ENCODE data around the gene U2AF2.

The U2AF2 gene

DNA sequence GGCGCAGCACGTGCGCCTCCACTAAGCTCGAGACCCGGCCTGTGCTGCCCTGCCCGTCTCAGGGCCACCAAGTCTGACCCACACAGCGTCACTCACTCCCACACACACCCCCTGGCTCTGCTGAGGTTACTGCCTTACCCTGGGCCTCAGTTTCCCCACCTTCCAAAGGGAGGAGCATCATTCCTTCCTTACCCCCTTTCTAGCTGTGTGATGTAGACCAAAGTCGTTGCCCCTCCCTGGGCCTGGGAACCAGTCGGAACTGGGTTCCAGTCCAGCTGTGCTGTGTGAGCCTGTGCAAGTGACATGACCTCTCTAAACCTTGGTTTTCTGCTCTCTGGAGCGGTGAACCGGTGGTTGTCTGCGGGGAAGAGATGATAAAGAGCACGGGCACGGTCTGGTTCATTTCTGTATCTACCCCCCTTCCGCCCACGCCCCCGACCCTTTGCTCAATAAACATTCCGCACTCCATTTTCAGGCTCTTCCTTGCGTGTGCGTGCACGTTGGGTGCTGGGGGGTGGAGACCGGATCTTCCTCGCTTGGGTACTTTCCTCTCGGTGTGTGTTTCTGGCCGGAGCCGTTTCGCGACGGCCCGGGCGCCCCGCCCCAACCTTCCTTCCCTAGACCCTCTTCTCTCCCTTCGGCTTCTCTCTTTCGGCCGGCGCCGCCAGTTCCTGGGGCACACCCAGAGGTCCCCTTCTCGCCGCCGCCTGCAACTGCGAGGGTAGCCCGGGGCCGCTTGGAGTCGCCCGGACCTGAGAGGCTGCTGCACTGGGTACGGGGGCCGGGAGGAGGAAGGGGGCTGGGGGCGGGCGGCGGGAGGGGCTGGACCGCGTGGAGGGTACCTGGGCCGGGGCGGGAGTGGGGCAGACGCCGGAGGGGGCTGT lies 11.6 kb upstream of the U2AF2 start, which contains the start of gene ZNF581:
TSS of gene ZNF581 (plus strand) at position 647 of the 884 bp plus-strand sequence. CDS start 923 bp downstream, outside the sequence.
- DNase-seq (ENCODE audit: low spot score), result peak; percentile 70

DNA sequence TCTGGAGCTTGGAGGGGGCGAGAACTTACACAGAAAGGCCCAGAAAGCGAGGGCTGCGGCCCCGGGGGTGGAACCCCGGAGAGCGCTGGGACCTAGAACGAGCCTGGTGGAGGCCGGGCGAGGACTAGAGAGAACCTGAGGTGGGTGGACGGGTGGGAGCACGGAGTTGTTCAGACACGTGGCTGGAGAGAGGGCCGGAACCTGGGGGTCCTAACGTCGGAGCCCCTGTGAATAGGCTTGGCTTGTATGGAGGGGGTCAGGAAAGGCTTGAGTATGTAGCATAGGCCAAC lies 11.0 kb upstream of the U2AF2 start:
- DNase-seq (ENCODE audit: low spot score), result no peak

DNA sequence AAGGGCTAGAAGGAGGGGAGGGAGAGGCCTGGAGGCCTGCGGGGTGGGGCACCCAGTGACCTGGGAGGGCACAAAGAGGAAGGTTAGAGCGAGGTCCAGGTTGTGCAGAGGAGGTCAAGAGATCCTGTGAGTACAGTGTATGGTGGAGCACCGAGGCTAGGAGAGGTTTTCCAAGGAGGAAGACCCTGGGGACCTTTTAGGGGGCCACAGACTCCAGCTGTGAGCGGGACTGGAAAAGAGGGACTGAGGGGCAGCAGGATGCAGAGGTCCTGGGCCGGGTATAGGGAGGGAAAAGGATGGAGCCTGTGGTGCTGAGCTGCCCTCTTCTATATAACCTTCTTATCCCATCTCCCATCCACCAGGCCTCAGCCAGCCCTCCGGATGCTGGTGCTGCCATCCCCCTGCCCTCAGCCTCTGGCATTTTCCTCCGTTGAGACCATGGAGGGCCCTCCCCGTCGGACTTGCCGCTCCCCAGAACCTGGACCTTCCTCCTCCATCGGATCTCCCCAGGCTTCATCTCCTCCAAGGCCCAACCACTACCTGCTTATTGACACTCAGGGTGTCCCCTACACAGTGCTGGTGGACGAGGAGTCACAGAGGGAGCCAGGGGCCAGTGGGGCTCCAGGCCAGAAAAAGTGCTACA lies 10.5 kb upstream of the U2AF2 start:
- no peak for DNase-seq (ENCODE audit: low spot score)

DNA sequence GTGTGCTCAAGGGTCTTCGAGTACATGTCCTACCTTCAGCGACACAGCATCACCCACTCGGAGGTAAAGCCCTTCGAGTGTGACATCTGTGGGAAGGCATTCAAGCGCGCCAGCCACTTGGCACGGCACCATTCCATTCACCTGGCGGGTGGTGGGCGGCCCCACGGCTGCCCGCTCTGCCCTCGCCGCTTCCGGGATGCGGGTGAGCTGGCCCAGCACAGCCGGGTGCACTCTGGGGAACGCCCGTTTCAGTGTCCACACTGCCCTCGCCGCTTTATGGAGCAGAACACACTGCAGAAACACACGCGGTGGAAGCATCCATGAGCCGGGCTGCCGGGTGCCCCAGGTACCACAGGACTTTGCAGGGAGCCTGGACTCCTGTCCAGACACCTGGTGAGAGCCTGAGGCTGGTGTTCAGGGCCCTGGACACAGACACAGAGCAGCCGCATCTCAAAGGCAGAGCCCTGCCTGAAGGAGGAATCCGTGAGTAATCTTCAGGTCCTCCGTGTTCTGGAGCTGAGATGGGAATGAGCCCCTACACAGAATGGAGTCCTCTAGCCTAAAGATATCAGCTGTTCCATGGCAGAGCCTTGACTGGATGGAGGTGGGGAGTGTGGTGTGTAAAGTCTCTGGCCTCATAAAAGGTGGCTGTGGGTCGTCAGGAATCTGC lies 9.9 kb upstream of the U2AF2 start:
- DNase-seq (ENCODE audit: low spot score), result no peak

DNA sequence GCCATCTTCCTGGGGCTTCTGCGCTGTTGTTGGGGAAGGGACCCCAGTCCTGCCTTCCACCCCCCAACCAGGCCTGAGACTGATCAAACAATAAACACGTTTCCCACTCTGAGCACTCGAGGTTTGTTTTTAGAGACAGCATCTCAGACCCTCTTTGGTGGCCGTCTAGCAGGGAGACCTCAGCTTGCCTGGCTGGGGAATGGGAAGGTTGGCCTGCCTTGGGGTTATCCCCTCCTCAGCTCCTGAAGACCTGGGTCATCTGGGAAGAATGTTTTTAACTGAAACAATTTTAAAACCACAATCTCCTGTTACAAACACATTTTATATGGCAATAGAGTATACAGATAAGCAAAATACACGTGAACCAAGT lies 9.3 kb upstream of the U2AF2 start:
- DNase-seq (ENCODE audit: low spot score), result no peak

DNA sequence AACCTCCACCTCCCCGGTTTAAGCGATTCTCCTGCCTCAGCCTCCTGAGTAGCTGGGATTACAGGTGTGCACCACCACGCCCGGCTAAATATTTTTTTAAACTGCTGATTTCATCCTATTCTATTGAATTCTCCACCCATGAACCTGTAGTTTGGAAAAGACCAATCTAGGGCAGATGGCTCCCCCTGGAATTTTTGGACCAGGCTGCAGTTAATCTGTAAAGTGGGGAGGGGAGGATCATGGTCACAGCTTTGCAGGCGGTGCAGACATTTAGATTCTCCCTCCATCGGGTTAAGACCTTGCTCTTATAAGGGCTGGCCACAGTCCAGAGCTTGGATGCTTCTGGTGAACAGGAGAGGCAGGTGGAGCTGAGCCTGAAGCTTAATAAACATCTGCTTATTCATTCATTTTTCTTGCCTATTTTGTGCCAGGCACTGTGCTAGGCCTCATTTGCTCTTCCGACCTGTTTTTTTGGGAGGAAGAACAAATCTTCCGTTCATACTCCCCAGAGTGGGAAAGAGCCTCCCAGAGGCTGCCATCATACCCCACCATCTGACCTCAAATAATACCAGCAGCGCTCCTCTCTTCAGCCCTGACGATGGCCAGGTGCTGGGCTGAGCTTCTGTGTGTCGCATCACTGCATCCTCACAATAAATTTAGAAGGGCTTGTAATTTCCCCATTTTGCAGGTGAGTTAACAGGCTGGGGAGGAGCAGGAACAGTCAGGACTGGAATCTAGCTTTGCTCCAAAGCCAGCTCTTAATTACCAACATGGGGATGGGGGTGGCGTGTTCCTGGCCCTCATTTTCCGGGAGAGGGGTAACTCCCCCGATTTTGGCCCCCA lies 7.7 kb upstream of the U2AF2 start:
- DNase-seq (ENCODE audit: low spot score), result no peak

DNA sequence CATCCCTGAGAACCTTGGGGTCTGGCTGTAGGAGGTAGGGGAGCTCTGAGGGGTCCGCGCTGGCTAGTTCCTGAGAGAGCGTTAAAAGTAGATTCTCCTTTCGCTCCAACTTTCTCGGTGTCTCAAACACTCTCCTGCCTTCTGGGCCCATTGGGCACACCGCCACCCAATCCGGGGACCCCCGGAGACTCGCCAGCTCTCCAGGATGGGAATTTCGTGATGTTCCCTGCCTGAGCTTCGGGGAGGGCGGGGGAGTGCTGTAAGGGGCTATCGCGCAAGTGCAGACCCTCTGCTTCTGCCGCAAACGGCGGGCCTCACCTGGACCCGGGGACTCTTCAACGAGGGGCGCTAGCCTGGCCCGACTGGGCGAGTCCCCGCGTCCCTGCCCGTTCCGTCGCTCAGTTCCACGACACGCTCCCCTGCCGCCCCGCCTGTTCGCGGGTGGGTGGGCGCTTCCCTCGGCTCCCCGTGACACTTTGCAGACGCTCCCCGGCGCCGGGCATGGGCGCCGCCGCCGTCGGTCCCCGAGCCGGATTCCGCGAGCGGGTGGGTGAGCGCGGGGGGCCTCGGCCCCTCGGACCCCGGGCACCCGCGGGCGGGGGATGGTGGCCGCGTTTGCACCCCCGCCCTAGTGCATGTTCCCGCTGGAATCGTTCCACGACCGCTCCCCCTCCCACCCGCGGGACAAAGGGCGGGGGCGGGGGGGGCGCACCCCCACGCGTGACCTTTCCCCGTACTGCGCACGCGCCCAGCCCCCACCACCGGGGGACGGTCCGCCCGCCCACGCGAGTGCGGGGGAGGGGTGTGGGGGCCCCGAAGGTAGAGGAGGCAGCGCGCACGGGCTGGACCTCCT lies 6.9 kb upstream of the U2AF2 start, which contains the start of gene CCDC106:
TSS of gene CCDC106 (plus strand) at position 481 of the 853 bp plus-strand sequence. CDS start 835 bp downstream, outside the sequence.
- DNase-seq (ENCODE audit: low spot score), result no peak

DNA sequence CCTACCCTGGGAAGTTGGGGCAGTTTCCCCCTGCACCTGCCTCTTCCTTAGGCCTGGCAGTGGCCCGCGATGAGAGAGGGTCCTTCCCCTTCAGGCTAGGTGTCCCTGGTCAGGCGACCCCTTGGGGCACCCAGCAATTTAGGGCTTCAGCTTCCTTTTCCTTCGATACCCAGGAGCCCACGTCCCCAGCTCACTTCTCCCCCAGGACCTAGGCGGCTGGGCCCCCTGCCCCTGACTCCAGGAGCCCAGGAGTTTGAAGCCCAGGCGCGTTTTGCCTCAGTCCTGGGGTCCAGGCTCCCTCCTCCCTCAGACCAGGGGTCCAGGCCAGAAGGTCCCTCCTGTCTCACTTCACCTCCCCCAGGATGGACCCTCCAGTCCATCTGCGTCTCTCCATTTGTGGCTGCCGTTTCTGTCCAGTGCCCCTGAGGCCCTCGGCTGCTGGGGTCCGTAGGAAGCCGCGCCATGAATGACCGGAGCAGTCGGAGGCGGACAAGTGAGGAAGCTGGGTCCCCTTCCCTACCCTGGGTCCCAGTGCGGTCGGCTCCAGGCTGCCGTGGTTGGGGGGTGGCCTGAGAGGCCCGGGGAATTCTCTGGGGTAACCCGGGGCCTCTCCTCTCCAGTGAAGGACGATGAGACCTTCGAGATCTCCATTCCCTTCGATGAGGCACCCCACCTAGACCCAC lies 6.1 kb upstream of the U2AF2 start:
- no peak for DNase-seq (ENCODE audit: low spot score)

DNA sequence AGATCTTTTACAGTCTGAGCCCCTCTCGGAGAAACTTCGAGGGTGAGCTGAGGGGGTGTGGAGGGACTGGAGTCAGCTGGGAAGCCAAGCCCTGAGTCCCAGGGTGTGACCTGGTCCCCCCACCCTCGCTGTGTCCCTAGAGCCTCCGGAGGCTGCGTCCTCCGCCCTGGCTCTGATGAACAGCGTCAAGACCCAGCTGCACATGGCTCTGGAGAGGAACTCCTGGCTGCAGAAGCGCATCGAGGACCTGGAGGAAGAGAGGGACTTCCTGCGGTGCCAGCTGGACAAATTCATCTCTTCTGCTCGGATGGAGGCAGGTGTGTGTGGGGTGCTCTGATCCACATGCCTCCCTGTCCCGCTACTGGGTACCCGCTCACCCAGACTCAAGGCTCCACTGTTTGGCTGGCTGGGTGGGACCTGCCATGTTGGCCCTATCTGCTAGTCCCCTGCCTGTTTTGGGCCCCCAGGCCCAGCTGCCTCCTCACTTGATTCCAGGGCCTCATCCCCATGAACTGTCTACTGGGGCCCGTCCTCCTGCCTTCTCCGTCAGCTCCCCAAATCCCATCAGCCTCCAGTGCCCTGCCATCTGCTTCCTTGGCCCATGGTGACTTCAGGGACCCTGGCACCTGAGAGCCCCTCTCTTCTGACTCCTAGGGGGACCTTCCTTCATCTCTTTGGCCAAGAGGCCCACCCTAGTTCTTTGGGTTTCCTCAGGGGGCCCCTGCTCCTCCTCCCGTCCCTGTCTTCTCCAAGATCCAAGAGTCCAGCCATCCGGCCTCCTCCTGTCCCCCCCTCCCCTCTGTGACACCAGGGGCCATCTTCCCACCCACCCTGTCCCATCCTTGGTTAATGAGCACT lies 5.3 kb upstream of the U2AF2 start:
- no peak for DNase-seq (ENCODE audit: low spot score)

DNA sequence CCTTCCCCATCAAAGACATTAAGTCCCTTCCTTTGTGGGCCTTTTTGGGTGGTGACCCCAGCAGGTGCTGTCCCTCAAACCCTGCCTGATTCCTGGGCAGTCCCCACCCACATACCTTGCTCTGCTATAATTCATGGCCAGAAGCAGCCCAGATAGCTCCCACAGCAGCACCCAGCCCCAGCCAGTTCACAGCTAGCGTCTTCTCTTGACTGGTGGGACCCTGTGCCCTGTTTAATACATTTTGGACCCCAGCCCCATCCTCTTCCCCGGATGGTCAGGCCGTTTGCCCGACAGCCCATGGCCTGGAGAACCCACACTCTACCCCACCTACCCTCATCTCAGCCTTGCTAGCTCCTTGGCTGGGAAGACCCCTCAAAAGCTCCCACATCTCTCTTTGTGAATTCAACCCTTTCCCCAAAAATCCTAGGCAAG lies 4.7 kb upstream of the U2AF2 start:
- DNase-seq (ENCODE audit: low spot score), result no peak

DNA sequence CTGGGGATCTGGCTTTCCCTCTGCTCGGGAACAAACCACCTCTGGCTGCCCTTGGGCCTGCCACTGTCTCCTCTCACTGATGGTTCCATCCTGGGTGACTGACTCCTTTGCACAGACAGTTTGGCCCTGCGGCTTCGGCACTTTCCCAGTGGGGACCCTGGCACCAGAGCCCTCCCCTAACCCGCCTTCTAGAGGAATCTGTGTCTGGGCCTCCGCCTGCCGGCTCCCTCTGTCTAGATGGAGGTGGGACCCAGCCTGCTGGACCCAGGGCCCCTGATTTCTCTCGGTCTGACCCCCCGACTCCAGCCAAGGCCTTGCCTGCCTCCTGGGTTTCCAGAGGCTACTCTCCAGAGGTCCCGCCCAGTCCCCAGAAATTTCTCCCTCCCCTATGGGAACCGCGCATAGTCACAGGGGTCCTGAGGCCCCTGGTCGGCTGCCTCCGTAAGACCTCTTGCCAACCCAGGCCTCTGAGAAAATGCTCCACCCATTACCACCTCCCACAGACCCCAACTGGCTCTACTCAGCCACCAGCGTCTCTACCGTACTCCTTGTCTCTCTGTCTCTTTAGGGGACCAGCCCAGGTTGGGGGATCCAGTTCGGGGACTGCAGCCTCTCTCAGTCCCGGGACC lies 4.1 kb upstream of the U2AF2 start:
- no peak for DNase-seq (ENCODE audit: low spot score)

DNA sequence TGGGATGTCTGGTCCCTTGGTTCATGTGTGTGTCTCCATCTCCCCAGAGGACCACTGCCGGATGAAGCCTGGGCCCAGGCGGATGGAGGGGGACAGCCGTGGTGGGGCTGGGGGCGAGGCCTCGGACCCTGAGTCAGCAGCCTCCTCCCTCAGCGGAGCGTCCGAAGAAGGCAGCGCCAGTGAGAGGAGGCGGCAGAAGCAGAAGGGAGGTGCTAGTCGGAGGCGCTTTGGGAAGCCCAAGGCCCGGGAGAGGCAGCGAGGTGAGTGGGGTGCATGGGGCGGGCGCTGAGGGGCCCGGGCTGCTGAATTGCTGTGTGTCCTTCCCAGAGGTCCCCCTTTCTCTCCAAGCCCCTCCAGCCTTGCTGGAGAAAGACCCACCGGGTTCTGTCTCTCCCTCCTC lies 3.6 kb upstream of the U2AF2 start:
- no peak for DNase-seq (ENCODE audit: low spot score)

DNA sequence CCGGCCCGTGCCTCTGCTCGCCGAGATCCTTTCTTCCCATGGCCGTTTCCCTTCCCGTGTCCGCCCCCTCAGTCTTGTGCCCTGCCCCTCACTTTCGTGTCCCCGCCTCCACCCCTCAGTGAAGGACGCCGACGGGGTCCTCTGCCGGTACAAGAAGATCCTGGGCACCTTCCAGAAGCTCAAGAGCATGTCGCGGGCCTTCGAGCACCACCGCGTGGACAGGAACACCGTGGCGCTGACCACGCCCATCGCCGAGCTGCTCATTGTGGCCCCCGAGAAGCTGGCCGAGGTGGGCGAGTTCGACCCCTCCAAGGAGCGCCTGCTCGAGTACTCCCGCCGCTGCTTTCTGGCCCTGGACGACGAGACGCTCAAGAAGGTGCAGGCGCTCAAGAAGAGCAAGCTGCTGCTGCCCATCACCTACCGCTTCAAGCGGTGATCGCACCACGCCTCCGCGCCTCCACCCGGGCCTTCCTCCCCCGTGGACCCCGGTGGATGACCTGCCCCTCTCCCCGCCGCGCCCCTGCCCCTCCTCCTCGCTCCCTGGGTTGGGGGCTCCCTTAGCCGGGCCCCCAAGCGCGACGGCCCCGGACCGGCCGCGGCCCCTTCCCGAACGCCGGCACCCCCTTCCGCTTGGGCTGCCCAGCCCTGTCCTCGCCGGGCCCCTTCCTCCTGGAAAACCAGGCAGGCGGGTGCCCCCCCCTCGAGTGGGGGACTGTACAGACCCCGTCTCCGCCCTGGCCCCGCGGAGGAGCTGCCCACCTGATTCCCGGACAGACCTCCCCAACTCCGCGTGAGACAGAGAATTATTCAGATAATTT lies 2.3 kb upstream of the U2AF2 start:
- DNase-seq (ENCODE audit: low spot score), result no peak

DNA sequence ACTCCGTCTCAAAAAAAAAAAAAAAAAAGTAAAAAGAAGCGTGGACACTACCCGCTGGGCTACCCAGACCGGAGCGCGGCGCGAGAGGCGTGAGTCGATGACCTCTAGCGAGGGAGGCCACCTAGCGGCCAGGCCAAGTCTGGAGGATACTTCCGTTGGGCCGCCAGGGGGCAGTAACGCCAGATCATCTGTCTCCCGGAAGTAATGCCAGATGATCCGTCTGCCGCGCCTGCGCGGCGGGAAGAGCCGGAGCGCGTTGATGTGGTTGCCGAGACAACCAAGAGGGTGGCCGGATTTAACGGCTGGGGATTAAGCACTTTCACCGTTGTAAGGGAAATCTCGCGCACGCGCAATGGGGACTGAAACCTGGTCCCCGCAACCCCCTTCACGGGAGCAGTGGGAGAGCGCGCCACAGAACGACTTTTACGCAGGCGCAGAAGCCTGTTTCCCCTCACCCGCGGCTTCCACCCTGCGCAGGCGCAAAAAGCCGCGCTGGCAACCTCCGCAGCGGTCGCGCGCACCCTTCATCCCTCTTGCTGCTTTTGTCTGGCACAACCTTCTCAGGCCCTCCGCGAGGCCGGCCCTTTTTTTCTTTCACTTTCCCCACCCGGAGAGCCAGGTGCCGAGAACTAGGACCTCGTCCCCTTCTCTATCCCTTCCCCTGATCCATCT lies 1.0 kb upstream of the U2AF2 start:
- DNase-seq (ENCODE audit: low spot score), result peak; percentile 96

DNA sequence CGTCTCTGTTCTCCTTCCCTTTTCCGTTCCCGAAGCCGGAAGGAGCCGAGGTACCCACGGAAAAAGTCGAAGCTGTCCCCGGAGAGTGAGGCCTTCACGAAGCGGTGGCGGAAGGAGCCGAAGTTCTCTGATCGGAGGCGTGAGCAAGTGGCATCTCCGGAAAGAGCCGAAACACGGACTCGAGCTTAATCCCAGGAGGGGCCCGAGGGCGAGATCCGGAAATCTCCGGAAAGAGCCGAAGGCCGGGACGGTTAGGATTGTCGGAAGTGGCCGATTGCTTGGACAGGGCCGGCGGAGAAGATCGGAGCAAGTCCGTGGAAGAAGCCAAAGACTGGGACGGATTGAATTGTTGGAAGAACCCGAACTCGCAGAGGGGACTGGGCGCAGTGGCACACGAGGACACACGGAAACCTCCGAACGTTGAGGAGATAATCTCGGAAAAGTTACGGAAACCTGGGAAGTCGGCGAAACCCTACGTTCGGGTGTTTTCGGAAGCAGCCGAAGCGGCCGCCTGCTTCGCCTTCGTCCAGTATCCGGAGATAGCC lies 440 bp upstream of the U2AF2 start:
- DNase-seq (ENCODE audit: low spot score), result peak; percentile 99

DNA sequence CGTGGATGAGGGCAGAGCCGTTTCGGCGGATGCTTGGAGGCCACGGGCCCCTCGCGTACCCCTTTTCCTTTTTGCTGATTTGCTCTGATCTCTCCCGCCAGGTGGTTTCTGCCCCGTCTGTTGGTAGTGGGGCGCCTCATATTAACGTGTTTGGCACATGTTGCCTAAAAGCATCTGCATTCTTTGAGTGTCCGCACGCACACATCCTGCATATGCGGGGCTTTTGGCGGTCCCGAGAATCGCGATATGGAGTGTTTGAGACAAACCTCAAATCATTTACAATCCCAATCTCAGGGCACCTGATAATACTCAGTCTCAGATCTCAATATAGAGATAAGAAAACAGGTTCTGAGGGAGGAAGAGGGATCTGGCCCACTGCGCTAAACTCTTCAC lies 809 bp downstream of the U2AF2 start:
- DNase-seq (ENCODE audit: low spot score), result no peak

DNA sequence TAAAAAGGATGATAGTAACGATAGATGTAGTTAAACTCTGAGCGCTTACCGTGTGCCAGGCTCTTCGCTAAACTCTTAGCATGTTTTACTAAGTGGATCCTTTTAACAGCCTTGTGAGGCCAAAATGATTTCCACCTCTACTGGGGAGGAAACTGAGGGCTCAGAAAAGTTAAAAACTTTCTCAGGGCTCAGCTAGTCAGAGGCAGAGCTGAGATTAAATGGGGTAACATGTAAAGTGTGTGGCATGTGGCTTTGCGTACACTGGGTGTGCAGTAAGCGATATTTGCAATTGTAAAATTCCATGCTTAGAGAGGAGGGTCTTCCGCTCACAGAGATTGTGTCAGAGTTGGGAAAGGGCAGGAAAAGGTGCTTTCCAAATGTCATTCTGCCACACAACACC lies 1.7 kb downstream of the U2AF2 start:
- no peak for DNase-seq (ENCODE audit: low spot score)

All from hematopoietic multipotent progenitor cell treated with erythropoietin and hydrocortisone succinate and interleukin-3 and kit ligand, for 15 days (in vitro differentiated cells).